GM18861 (cell line): ENCODE measurements around the gene RPP25L.
"Not testable (repeated sequence)": the region's sequence is repeated elsewhere in the genome, so short reads cannot be mapped to it uniquely, and the experiment has no call there.

Source experiments
- ATAC-seq: cut with Tn5 transposase; IDR thresholded peaks from one replicate; pipeline ENCODE4 v1.9.1; 2021; ENCODE audit not compliant: unreplicated experiment

RPP25L gene

DNA sequence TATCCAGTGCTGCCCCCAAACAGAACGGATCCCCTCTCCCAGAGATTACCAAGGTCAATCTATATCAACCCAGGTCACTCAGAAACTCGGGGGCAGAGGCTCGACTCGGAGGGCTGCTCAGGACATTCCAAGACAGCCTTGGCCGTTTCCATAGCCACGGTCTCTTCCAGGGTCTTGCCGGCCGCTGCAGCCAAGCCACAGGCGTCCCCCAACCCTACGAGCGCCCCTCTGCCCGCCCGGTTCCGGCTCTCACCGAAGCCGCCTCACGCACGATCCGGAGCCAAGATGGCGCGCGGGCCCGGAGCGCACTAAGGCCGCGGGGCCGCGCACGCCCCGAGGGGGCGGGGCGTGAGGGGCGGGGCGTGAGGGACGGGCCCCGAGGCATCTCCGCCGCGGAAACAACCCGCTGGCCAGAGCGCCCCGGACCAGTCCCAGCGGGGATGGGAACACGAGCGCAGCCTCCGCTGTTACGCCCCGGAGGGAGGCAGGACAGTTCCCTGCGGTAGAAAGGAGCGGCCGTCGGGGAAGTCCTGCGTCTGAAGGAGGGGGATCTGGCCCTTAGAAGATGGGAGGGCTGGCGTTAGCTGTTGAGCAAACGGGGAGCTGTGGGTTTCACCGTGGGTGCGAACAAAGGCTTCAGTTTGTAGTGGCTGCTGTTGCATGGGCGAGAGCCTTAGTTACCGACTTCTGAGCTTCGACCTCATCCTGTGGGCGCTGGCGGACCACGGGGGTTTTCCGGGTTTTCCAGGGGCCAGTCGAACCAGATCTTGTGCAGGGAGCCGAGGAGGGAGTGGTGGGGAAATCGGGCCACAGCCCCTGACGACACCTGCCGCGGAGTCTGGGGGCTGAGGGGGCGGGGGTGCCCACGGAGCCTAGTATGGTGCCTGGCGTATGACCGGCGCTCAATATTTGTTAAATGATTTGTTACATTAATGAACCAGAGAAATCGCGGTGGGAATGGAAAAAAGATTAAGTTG lies at the start of gene RPP25L:
TSS of gene RPP25L (minus strand) at position 287 of the 977 bp plus-strand sequence. CDS start 801 bp downstream, outside the sequence.
- ATAC-seq, result peak; percentile 73

DNA sequence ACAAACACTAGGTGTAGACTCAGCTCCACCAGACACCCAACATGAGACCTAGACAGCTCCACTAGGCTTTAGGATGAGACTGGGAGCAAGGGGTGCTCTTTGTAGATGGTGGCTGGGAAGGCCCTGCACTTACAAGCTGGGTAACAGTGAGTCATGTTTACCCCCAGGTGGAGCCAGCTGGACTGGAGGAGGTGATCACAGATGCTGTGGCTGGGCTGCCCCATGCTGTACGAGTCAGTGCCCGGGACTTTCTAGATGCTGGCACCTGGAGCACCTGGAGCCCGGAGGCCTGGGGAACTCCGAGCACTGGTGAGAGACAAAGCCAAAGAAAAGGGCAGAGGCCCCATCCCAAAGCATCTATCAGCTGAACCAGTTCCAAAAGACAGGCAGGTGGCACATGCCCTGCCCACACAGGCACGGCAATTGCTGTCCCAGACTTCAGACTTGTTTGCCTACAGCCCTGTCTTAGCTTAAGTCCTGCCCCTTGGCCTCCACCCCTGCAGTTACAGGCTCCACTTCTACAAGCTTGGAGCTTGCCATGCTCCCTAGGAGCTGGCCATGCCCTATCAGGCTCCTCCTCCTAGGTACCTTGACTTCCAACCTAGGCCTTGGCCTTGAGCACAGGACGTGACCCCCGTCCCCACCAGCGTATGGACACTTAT lies 47.8 kb upstream of the RPP25L start:
- ATAC-seq, result no peak

GRCh38 chr9:34658461-34658860 lies 46.6 kb upstream of the RPP25L start:
- no peak for ATAC-seq

DNA sequence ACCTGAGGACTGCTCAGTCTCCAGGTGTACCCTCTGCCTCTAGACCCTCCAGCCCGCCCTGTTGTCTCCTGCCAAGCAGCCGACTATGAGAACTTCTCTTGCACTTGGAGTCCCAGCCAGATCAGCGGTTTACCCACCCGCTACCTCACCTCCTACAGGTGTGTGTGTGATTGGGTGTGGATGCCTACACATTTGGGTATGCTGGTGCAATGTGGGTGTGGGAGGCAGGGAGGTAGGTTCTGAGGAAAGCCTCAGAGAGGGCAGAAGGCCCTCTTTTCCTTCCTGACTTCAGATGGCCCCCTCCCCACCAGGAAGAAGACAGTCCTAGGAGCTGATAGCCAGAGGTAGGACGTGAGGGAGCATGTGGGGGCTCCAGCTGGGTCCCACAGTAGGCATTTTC lies 45.1 kb upstream of the RPP25L start:
- no peak for ATAC-seq

DNA sequence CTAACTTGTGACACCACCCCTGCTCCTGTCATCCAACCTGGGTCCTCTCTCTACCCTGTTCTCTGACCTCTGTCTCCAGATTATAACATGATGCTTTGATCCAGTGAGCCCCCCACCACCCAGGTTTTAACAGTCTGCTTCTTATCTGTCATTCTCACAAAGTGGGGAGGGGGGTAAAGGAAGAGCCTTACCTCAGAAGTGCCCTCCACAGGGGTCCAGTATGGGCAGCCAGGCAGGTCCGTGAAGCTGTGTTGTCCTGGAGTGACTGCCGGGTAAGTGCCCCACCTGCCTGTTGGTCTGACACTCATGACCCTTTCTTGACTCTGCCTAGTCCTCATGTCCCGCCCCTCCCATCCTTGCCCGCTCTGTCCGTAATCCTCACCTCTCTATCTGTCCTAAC lies 43.5 kb upstream of the RPP25L start:
- no peak for ATAC-seq

DNA sequence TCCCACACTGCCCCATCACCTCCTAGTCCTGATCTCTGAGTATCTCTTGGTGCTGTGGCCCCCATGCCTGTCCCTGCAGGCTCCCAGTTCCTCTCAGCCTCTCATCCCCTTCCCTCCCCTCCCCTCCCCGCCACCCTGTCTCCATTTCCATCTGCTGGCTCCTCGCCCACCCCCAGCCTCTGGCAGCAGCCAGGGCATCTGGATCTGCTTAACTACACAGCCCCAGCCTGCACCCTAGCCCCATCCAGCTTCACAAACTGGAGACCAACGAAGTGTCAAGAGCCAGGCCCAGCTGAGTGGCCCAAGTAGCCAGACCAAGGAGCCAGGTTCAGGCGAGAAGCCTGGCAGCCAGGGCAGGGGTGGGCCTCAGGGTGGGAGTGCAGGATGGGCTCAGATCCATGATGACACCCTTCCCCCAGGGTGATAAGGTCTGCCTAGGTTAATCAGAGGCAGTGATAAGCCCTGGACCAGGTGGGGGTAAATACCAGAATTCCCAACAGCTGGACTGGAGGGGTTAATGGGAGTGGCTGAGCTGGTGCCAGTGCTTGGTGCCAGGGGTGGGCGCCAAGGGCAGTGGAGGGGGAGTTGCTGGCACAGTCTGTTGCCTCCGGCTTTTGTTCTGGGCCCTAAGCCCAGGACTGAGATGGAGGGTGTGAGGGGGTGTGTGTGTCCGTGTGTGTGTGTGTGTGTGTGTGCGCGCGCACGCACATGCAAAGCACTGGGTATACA lies 42.6 kb upstream of the RPP25L start:
- ATAC-seq, result no peak

DNA sequence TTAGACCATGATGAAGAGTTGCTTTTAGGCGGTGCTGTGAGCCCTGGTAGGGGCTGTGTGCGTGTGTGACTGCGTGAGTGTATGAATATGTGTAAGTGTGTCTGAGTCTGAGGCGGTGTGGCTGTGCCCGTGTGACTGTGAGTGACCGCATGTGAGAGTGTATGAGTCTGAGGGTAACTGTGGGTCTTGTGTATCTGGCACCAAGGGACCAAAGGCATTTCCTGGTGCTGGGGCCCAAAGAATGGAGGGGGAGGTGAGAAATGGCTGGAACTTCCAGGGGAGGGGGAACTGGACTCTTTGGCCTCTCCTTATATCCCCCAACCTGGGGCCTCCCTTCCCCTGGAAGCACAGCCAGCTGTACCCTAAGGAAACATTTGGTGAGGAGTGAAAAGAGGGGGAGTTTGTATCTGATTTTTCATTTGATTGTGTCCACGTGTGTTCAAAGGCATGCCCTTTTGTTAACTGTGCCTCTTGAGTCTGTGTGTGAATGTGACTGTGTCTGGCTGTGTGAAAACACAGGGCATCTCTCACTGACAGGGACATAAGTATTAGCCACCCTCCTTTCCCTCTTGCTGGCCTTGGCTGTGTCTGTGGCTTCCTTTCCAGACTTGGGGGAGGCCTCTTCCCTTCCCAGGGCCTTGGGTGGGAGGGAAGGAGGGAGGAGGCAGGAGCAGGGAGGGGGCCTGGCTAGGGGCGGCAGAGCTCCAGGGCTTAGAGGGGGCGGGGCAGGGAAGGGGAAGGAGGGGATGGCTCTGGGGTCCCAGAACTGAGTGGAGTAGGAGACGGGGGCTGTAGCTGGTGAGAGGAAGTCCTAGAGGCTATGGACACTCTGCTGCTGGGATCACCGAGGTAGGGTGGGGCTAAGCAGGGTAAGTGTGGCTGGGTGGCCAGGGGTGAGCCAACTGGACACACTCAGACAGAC lies 41.5 kb upstream of the RPP25L start:
- no peak for ATAC-seq

GRCh38 chr9:34652602-34653000 lies 40.7 kb upstream of the RPP25L start:
- ATAC-seq, result no peak

GRCh38 chr9:34651876-34652601 lies 40.1 kb upstream of the RPP25L start, which contains the start of gene IL11RA:
IL11RA (plus strand) TSS chr9:34652185; CDS start chr9:34655218, 3,033 bp downstream.
- no peak for ATAC-seq

GRCh38 chr9:34651321-34651720 lies 39.4 kb upstream of the RPP25L start:
- no peak for ATAC-seq

GRCh38 chr9:34650816-34651215 lies 38.9 kb upstream of the RPP25L start:
- no peak for ATAC-seq

DNA sequence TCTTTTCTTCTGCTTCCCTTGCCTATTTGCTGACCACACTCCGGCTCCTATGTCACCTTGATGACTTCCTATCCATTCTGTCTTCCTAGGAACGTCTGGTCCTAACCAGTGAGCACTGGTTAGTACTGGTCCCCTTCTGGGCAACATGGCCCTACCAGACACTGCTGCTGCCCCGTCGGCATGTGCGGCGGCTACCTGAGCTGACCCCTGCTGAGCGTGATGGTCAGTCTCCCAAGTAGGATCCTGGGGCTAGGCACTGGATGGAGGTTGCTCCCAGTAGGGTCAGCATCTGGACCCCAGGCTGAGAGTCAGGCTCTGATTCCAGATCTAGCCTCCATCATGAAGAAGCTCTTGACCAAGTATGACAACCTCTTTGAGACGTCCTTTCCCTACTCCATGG lies 36.8 kb upstream of the RPP25L start:
- ATAC-seq, result no peak

DNA sequence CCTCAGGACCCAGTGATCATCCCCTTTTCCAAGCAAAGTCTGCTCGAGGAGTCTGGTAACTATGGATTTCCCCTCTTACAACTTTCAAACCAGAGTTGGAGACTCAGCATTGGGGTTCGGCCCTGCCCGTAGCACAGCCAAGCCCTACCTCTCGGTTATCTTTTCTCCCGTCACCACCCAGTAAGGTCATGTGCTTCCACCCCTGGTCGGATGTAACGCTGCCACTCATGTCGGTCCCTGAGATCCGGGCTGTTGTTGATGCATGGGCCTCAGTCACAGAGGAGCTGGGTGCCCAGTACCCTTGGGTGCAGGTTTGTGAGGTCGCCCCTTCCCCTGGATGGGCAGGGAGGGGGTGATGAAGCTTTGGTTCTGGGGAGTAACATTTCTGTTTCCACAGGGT lies 35.8 kb upstream of the RPP25L start:
- no peak for ATAC-seq

DNA sequence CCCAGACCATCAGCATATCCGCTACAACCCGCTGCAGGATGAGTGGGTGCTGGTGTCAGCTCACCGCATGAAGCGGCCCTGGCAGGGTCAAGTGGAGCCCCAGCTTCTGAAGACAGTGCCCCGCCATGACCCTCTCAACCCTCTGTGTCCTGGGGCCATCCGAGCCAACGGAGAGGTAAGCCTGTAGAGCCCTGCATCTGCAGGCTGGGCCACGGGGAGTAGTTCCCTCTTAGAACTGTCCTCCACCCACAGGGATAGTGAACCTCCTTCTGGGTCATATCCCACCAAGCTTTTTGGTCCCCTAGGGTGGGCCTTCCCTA lies 35.1 kb upstream of the RPP25L start:
- ATAC-seq, result no peak

DNA sequence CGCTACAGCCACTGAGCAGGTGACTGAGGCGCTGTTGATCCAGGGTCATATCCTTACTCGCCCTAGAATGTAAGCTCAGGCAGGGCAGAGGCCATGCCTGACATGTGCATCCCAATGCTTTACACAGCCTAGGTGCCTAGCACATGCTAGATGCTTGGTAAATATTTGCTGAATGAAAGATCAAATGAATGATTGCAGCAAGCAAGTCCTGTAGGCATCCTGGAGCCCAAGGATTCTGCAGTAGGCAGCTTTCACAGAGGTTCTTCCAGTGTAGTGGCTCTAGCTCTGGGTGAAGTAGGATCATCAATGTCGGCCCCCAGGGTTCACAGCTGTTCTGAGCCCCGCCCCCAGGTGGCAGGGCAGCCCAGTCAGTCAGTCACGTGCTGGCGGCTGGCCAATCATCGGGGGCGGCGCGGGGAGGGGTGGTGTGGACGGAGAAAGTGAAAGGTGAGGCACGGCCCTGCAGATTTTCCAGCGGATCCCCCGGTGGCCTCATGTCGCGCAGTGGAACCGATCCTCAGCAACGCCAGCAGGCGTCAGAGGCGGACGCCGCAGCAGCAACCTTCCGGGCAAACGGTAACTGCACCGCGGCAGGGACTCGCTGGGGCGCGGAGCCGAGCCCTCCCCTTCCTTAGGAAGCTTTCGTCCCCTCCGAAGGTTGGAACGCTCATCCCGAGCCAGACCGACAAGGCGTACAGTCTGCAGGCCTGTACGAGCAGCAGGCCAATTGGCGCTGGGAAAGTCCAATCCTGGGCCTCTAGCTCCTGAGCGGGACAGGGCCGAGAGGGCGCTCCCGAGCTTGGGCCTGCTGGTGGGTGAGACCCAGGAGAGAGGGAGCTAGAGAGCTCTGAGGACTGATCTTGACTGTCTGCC lies 34.5 kb upstream of the RPP25L start, which contains the start of gene GALT:
TSS of gene GALT (plus strand) at position 465 of the 873 bp plus-strand sequence. CDS start at position 495, 30 bp downstream.
- peak; percentile 70 for ATAC-seq

- ATAC-seq, result no peak
Observed at GRCh38 chr9:34644766-34645314, 32.9 kb upstream of the RPP25L start.

DNA sequence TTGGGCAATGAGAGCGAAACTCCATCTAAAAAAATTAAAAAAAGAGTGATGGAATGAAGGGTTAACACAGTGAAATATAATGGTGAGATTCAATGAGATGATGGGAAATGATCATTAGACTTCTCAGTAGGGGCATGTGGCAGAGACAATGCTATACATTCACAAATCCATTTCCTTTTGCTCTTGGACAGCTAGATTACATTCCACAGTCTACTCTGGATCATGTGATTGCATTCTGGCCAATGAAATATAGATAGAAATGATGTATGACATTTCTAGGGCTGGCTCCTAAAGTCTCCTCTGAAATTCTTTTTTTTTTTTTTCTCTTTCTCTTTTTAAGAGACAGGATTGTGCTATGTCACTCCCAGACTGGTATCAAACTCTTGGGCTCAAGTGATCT lies 30.8 kb upstream of the RPP25L start:
- no peak for ATAC-seq

GRCh38 chr9:34639322-34639721 lies 27.4 kb upstream of the RPP25L start:
- ATAC-seq, result not testable (repeated sequence)

GRCh38 chr9:34638138-34638445 lies 26.2 kb upstream of the RPP25L start:
- ATAC-seq, result no peak
